GM23338 (cell line): ENCODE results near the gene STK4. TPM values are rescaled to one million over a fixed set of nuclear protein-coding genes. Genes with fewer than 3 reads are reported as not detected.

Experiments
- ATAC-seq: fragments of 200-7000 bp; cut with Tn5 transposase; 3 replicates; pipeline ENCODE4 v1.9.1; 2020
- DNase-seq: peaks from one replicate; pipeline ENCODE4 v3.0.0-alpha.2; 2015; ENCODE audit warnings: low spot score
- H2AFZ ChIP-seq: fragments of 200-600 bp; sonication (generic); 2 replicates; pipeline ENCODE4 v1.8.0; 2016; ENCODE audit warnings: antibody characterized with exemption, mild to moderate bottlenecking, moderate library complexity
- H3F3A ChIP-seq: fragments of 200-600 bp; sonication (generic); replicated peaks from 2 replicates; pipeline ENCODE4 v1.8.0; 2017; ENCODE audit warnings: antibody characterized with exemption, mixed run types, low read depth
- H3K27ac ChIP-seq: fragments of 200-600 bp; sonication (generic); 2 replicates; pipeline ENCODE4 v1.6.1; 2016; ENCODE audit warnings: low read depth
- H3K27me3 ChIP-seq: fragments of 200-600 bp; sonication (generic); 2 replicates; pipeline ENCODE4 v1.8.0; 2016; ENCODE audit warnings: mild to moderate bottlenecking, mixed run types, moderate library complexity; ENCODE audit not compliant: insufficient read depth
- H3K36me3 ChIP-seq: fragments of 200-600 bp; sonication (generic); 2 replicates; pipeline ENCODE4 v1.8.0; 2016; ENCODE audit warnings: mild to moderate bottlenecking; ENCODE audit not compliant: insufficient read depth
- H3K4me1 ChIP-seq: fragments of 200-600 bp; sonication (generic); 2 replicates; pipeline ENCODE4 v1.8.0; 2016; ENCODE audit warnings: mild to moderate bottlenecking, moderate library complexity; ENCODE audit not compliant: insufficient read depth
- H3K4me2 ChIP-seq: fragments of 200-600 bp; sonication (generic); 2 replicates; pipeline ENCODE4 v1.7.1; 2017; ENCODE audit warnings: mixed run types
- H3K4me3 ChIP-seq: fragments of 200-600 bp; sonication (generic); 2 replicates; pipeline ENCODE4 v1.6.1; 2016; ENCODE audit warnings: mixed run types
- H3K79me2 ChIP-seq: fragments of 200-600 bp; sonication (generic); replicated peaks from 2 replicates; pipeline ENCODE4 v1.8.0; 2017; ENCODE audit warnings: mild to moderate bottlenecking; ENCODE audit not compliant: insufficient read depth
- H3K9me2 ChIP-seq: fragments of 200-600 bp; sonication (generic); 2 replicates; pipeline ENCODE4 v1.8.0; 2017; ENCODE audit not compliant: insufficient read depth
- H4K20me1 ChIP-seq: fragments of 200-600 bp; sonication (generic); replicated peaks from 2 replicates; pipeline ENCODE4 v1.8.0; 2017; ENCODE audit warnings: mild to moderate bottlenecking; ENCODE audit not compliant: insufficient read depth
- H3K27ac Mint-ChIP-seq: 2 replicates; pipeline ENCODE4 v1.8.0; 2020; ENCODE audit warnings: inconsistent platforms, mild to moderate bottlenecking, moderate library complexity, mixed read lengths
- H3K27me3 Mint-ChIP-seq: 3 replicates; pipeline ENCODE4 v1.8.0; 2022; ENCODE audit warnings: low read depth, mild to moderate bottlenecking, moderate library complexity, mixed read lengths, inconsistent platforms; ENCODE audit not compliant: insufficient read depth, poor library complexity
- H3K36me3 Mint-ChIP-seq: 3 replicates; pipeline ENCODE4 v1.8.0; 2021; ENCODE audit warnings: low read depth, mild to moderate bottlenecking, inconsistent platforms, moderate library complexity, mixed read lengths
- H3K4me1 Mint-ChIP-seq: 3 replicates; pipeline ENCODE4 v1.8.0; 2020; ENCODE audit warnings: mild to moderate bottlenecking, inconsistent platforms, mixed read lengths
- H3K4me3 Mint-ChIP-seq: 3 replicates; pipeline ENCODE4 v1.8.0; 2021; ENCODE audit warnings: moderate library complexity, mild to moderate bottlenecking, inconsistent platforms, mixed read lengths
- H3K9me3 Mint-ChIP-seq: 3 replicates; pipeline ENCODE4 v1.8.0; 2020; ENCODE audit warnings: moderate library complexity, mild to moderate bottlenecking, inconsistent platforms, mixed read lengths
- CREB1 ChIP-seq: fragments of 250-450 bp; sonication (Bioruptor Pico); IDR thresholded peaks from 2 replicates; pipeline ENCODE4 v1.5.0; 2020; ENCODE audit warnings: low read depth, mild to moderate bottlenecking, moderate library complexity
- CTCF ChIP-seq, 2 experiments: fragments of 200-600 bp in 1 of 2; sonication (generic) in 1 of 2; conservative IDR thresholded peaks; 2 replicates each; pipeline versions ENCODE4 v1.5.1 to v1.6.1; 2016 to 2017; ENCODE audit warnings: antibody characterized with exemption in 2 of 2, low read depth in 2 of 2, mild to moderate bottlenecking in 2 of 2, moderate library complexity in 1 of 2
- ETS1 ChIP-seq: IDR thresholded peaks from 2 replicates; pipeline ENCODE4 v1.6.1; 2016; ENCODE audit warnings: antibody characterized with exemption
- EZH2 ChIP-seq: fragments of 200-600 bp; sonication (generic); IDR thresholded peaks from one replicate; pipeline ENCODE4 v1.8.0; 2017; ENCODE audit warnings: antibody characterized with exemption, mild to moderate bottlenecking, low read depth; ENCODE audit not compliant: unreplicated experiment
- EZH2phosphoT487 ChIP-seq: fragments of 200-600 bp; sonication (generic); IDR thresholded peaks from one replicate; pipeline ENCODE4 v1.8.1; 2018; ENCODE audit warnings: antibody characterized with exemption; ENCODE audit not compliant: unreplicated experiment
- JUNB ChIP-seq: IDR thresholded peaks from one replicate; pipeline ENCODE4 v1.6.1; 2016; ENCODE audit warnings: antibody characterized with exemption; ENCODE audit not compliant: unreplicated experiment
- NANOG ChIP-seq: IDR thresholded peaks from 2 replicates; pipeline ENCODE4 v1.6.1; 2016; ENCODE audit warnings: antibody characterized with exemption, borderline replicate concordance
- POLR2AphosphoS5 ChIP-seq: IDR thresholded peaks from 2 replicates; pipeline ENCODE4 v1.6.1; 2016; ENCODE audit warnings: antibody characterized with exemption, low read depth
- REST ChIP-seq: IDR thresholded peaks from one replicate; pipeline ENCODE4 v1.6.1; 2018; ENCODE audit warnings: antibody characterized with exemption; ENCODE audit not compliant: unreplicated experiment
- STAT1 ChIP-seq: IDR thresholded peaks from one replicate; pipeline ENCODE4 v1.6.1; 2016; ENCODE audit warnings: antibody characterized with exemption; ENCODE audit not compliant: unreplicated experiment
- ZNF114 ChIP-seq: fragments of 250-450 bp; sonication (Bioruptor Pico); IDR thresholded peaks from 2 replicates; pipeline ENCODE4 v1.5.0; 2020; ENCODE audit warnings: mild to moderate bottlenecking, moderate library complexity
- ZNF462 ChIP-seq: fragments of 250-450 bp; sonication (Bioruptor Pico); IDR thresholded peaks from 2 replicates; pipeline ENCODE4 v1.5.0; 2020; ENCODE audit warnings: mild to moderate bottlenecking, moderate library complexity
- polyA plus RNA-seq: library from polyadenylated mRNA; unstranded; fragments of >200 nt; fragmentation: Nextera tagmentation; extraction: Ambion mirVana; gene quantifications from 2 replicates; pipeline ENCODE4 v1.2.1, GENCODE V29; 2016
- total RNA-seq: library from RNA; depleted of rRNA; stranded (reverse); fragments of >200 nt; shearing (Covaris generic); gene quantifications from 2 replicates; pipeline ENCODE4 v1.2.3, GENCODE V29; 2014

STK4 gene
- total and polyA plus RNA-seq, 2 experiments from 2014 or later, result 37.7 to 58.7 TPM

GRCh38 chr20:45053430-45054351, 87.4 kb downstream of the STK4 start (continued):
- no peak for TF ChIP-seq REST

GRCh38 chr20:45055056-45055455, 88.7 kb downstream of the STK4 start:
- H4K20me1 ChIP-seq, result no peaks in the 10 kb centered on the region; the same call in 1 of the 2 replicates
- no peaks in the 10 kb centered on the region for H3K9me2 ChIP-seq
- H3K36me3 Mint-ChIP-seq, result no peaks in the 10 kb centered on the region; the same call in 2 of the 3 replicates
- H3K27me3 ChIP-seq, result no peaks in the 10 kb centered on the region
- no peaks in the 10 kb centered on the region for H3K36me3 ChIP-seq
- no peak overlapping the region for H2AFZ ChIP-seq
- H3K79me2 ChIP-seq, result no peaks in the 10 kb centered on the region; the same call in 1 of the 2 replicates
- H3K27ac Mint-ChIP-seq, result no peak overlapping the region
- no peaks in the 10 kb centered on the region for H3F3A ChIP-seq
- no peak overlapping the region for H3K4me3 Mint-ChIP-seq
- H3K4me1 ChIP-seq, result peaks cover 4% of the 10 kb centered on the region; the same call in 1 of the 2 replicates
- DNase-seq, result no peak
- no peak overlapping the region for H3K4me3 ChIP-seq
- no peaks in the 10 kb centered on the region for H3K9me3 Mint-ChIP-seq
- no peak overlapping the region for H3K4me2 ChIP-seq
- H3K27me3 Mint-ChIP-seq, result no peaks in the 10 kb centered on the region
- H3K27ac ChIP-seq, result no peak overlapping the region
- H3K4me1 Mint-ChIP-seq, result peaks cover 7% of the 10 kb centered on the region; the same call in 2 of the 3 replicates
- no peak for ATAC-seq
- TF ChIP-seq EZH2 (no peak), JUNB (no peak), STAT1 (no peak), EZH2phosphoT487 (no peak), ZNF114 (CRISPR knock-in tag) (no peak), NANOG (no peak), ZNF462 (CRISPR knock-in tag) (no peak), ETS1 (no peak), POLR2AphosphoS5 (no peak), CREB1 (CRISPR knock-in tag) (no peak), CTCF (conservative IDR thresholded peaks at IDR 0.05; ENCODE audit: low read depth in 2 of 2) (no peak)
